Ovary (tissue), 9 donors: ENCODE results near the gene FOXC1. TPM values are rescaled to one million over a fixed set of nuclear protein-coding genes. Genes with fewer than 3 reads are reported as not detected.

Experiments used
- DNase-seq, 5 donors: peaks; one replicate each; pipeline ENCODE4 v3.0.0-alpha.2; 2019 to 2020
- H3K27ac ChIP-seq, 2 donors: fragments of 200-600 bp; one replicate each; pipeline versions ENCODE4 v1.5.1 to v1.8.0; 2019 to 2022
- H3K27me3 ChIP-seq: fragments of 200-600 bp; one replicate; pipeline ENCODE4 v1.8.0; 2022
- H3K36me3 ChIP-seq: fragments of 200-600 bp; sonication (generic); one replicate; pipeline ENCODE4 v1.5.1; 2019
- H3K4me1 ChIP-seq: one replicate; pipeline ENCODE4 v1.8.1; 2013; ENCODE audit warnings: mild to moderate bottlenecking, moderate library complexity; ENCODE audit not compliant: insufficient read depth
- H3K4me3 ChIP-seq: fragments of 200-600 bp; sonication (generic); one replicate; pipeline ENCODE4 v1.5.1; 2017
- H3K9me3 ChIP-seq, 2 donors: fragments of 200-600 bp in 1 of 2; sonication (generic) in 1 of 2; one replicate each; pipeline versions ENCODE4 v1.5.1 to v1.8.1; 2013 to 2019; ENCODE audit warnings: mild to moderate bottlenecking in 1 of 2, moderate library complexity in 1 of 2
- CTCF ChIP-seq, 3 donors: fragments of 450-650 bp in 2 of 3; fragments of 200-600 bp in 1 of 3; IDR thresholded peaks; one replicate each; pipeline versions ENCODE4 v1.5.1 to v1.8.0; 2016 to 2022; ENCODE audit warnings: antibody characterized with exemption in 3 of 3, mild to moderate bottlenecking in 1 of 3
- EP300 ChIP-seq: sonication (generic); formaldehyde crosslinking; IDR thresholded peaks from one replicate; pipeline ENCODE4 v1.6.1; 2017; ENCODE audit warnings: antibody characterized with exemption
- POLR2A ChIP-seq: fragments of 450-650 bp; IDR thresholded peaks from one replicate; pipeline ENCODE4 v1.6.1; 2017; ENCODE audit warnings: antibody characterized with exemption, mild to moderate bottlenecking, moderate library complexity
- WGBS, 3 donors: extraction: QIAGEN DNeasy Blood & Tissue Kit in 1 of 3; methylation state at CpG; one replicate each; pipeline versions ENCODE4 v1.1.5 to v1.1.7; 2013 to 2017; 5-methylcytosine and 5-hydroxymethylcytosine counted together
- intact Hi-C, 4 donors: fragments of 100-400 bp; cut with DNase I; formaldehyde crosslinking; loops; one replicate each; pipeline versions ENCODE4 v1.11.0 to v1.15.1; 2022 to 2023
- polyA plus RNA-seq, 2 donors: library from polyadenylated mRNA; stranded (reverse); fragments of 200-250 nt in 1 of 2; fragments of 350-450 nt in 1 of 2; fragmentation: Illumina TruSeq in 1 of 2; extraction: RNeasy Lipid Tissue Mini Kit (QIAGEN cat#74804) in 1 of 2; gene quantifications; one replicate each; pipeline ENCODE4 v1.2.3, GENCODE V29; 2013 to 2014
- total RNA-seq, 7 donors: library from RNA; depleted of rRNA in 2 of 7; stranded (reverse); fragments of >200 nt in 2 of 7; fragmentation: NEBNext Ultra II Directional in 3 of 7; extraction: Animal tissue kit (Norgen Biotek cat#: 25700) in 3 of 7; gene quantifications; one replicate each; pipeline versions ENCODE4 v1.1.0 to v1.2.4, GENCODE V29; 2016 to 2023
- donor health status: DM: no; HTN: no; CAD: no; lungs with moderate emphysema.
- donor health status: DM: no; HTN: no; CAD: no.
- donor health status: Bipolar disorder and iron deficiency.
- donor health status: DM: yes; HTN: yes; CAD: no.
- donor health status: DM: no; HTN: no; CAD: no.
- donor health status: DM: yes; HTN: yes; CAD: no.

Gene FOXC1
- total and polyA plus RNA-seq, 9 donors: 4.3 to 21.2 (median 6.5) TPM

- 81 to 89% (median 87%) methylated on average over 4 of the region's 4 CpGs for WGBS, 3 donors
- Histone ChIP-seq H3K4me1 (no peaks in the 10 kb centered on the region), H3K9me3 (no peaks in the 10 kb centered on the region), H3K4me3 (no peak overlapping the region), H3K36me3 (no peaks in the 10 kb centered on the region), H3K27ac (no peak overlapping the region), H3K27me3 (no peaks in the 10 kb centered on the region)
- no peak for TF ChIP-seq POLR2A
- TF ChIP-seq EP300: no peak
- no peak for TF ChIP-seq CTCF (IDR thresholded peaks at IDR 0.05)
- DNase-seq: no peak
- intact Hi-C loops: no loop called here
Observed at GRCh38 chr6:1562171-1562955, 47.4 kb upstream of the FOXC1 start.

GRCh38 chr6:1569377-1569776 is 40.3 kb upstream of the FOXC1 start:
- Histone ChIP-seq H3K27ac (no peak overlapping the region), H3K9me3 (no peaks in the 10 kb centered on the region), H3K4me3 (no peak overlapping the region), H3K4me1 (no peaks in the 10 kb centered on the region), H3K27me3 (no peaks in the 10 kb centered on the region), H3K36me3 (no peaks in the 10 kb centered on the region)
- WGBS, 3 donors: 93 to 99% (median 98%) methylated on average over 3 of the region's 3 CpGs
- no peak for TF ChIP-seq EP300
- TF ChIP-seq CTCF (IDR thresholded peaks at IDR 0.05): no peak
- no peak for TF ChIP-seq POLR2A
- intact Hi-C loops: no loop called here
- DNase-seq: no peak

GRCh38 chr6:1570848-1571247 is 38.9 kb upstream of the FOXC1 start:
- WGBS, 3 donors: 80 to 90% (median 81%) methylated on average over 1 of the region's 1 CpG
- intact Hi-C loops: no loop called here
- TF ChIP-seq POLR2A: no peak
- no peak for TF ChIP-seq EP300
- TF ChIP-seq CTCF (IDR thresholded peaks at IDR 0.05): no peak
- Histone ChIP-seq H3K4me1 (no peaks in the 10 kb centered on the region), H3K27ac (no peak overlapping the region), H3K36me3 (no peaks in the 10 kb centered on the region), H3K27me3 (no peaks in the 10 kb centered on the region), H3K9me3 (no peaks in the 10 kb centered on the region), H3K4me3 (no peak overlapping the region)
- DNase-seq: no peak

GRCh38 chr6:1572892-1573291 is 36.8 kb upstream of the FOXC1 start:
- intact Hi-C loops: no loop called here
- Histone ChIP-seq H3K27me3 (no peaks in the 10 kb centered on the region), H3K27ac (no peak overlapping the region), H3K4me3 (no peak overlapping the region), H3K36me3 (no peaks in the 10 kb centered on the region), H3K9me3 (no peaks in the 10 kb centered on the region), H3K4me1 (no peaks in the 10 kb centered on the region)
- no peak for TF ChIP-seq CTCF (IDR thresholded peaks at IDR 0.05)
- no peak for TF ChIP-seq EP300
- TF ChIP-seq POLR2A: no peak
- no peak for DNase-seq
- 75 to 85% (median 78%) methylated on average over 1 of the region's 1 CpG for WGBS, 3 donors
